Stimulated activated CD4-positive, alpha-beta T cell treated with anti-CD3 and anti-CD28 coated beads, Interleukin-4, amount 100 ng/mL, for 24 hours (primary cell): ENCODE measurements around the gene TRAF3.

Experiments used
- DNase-seq: peaks from one replicate; pipeline ENCODE4 v3.0.0-alpha.2; 2020

The TRAF3 gene

DNA sequence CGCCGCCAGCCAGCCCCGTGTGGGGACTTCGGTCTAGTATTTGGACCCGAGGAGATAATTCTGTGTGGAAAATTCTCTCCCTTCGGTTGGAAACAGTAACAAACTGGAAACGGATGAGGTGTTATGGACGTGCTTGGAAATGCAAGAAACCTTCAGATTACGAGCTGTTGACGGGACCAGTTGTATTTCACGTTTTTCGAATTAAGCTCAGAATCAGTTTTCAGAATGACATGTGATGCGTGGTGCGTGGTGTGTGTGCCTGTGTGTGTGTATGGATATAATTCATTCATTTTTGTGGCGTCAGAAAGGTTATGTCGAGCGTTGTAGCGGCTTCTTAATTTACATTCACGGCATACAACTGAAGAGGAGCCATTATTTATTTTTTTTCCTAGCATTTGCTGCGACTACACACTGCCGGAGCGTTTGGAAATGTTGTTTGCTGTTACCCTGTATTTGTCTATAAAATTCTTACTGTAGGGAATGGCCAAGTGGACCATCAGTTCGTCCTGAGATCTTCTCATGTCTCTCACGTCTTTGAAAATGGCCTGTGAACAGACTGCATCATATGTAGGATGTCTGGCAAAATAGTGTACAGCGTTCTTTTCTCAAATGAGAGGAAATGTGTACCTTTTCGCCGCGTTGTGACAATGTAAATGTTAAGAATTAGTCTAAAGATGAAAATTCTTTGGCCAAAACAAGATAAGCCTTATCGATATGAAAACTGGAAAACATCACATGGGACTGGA, 1.3 kb downstream of the TRAF3 start:
- DNase-seq, result peak; percentile 53

DNA sequence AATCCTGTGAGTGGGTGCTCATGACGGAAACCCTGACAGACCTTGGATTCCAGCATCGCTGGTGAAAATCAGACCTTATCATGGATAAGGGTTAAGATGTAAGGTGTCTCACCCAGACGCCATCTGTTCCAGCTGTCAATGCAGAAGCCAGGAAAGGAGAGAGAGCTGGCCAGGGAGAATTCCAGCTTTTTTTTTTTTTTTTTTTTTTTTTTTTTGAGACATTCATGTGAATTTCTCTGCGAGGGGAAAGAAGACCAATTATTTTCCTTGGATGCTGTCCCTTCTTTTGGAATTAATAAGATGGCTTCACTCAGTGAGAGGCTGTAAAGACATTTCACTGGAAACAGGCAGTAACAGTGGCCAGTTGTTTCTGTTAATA, 1.8 kb downstream of the TRAF3 start:
- DNase-seq, result no peak

DNA sequence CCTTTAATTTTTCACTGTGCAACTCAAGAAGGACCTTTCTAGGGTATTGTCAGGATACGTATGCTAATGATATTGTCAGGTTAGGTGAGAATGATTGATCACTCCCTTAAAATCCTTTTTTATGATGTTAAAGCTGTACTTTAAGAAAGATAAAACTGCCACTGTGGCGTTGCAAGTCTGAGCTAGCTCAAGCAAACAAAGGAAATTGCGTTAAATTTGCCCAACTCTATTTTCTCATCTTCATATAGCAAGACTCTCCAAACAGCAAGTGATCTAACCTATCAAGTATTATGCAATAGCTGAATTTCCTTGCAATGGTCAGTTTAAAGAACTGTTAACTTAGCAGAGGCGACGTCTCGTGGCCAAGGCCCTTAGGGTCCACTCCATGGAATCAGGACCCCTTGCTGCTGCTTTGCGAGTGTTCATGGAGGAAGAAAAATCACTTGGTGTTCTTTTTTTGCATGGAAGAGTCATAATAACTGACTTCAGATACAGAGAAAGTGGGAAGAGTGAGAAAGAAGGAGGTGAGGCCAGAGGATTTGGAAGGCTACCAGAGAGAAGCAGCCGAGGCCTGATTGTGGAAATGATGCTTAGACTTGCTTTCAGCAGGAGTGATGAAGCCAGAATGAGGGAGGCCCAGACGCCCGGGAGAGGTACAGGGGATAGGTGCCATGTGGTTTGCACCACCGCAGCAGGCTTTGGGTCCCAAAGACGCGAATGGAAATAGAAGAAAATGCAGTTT, 2.5 kb downstream of the TRAF3 start:
- no peak for DNase-seq

DNA sequence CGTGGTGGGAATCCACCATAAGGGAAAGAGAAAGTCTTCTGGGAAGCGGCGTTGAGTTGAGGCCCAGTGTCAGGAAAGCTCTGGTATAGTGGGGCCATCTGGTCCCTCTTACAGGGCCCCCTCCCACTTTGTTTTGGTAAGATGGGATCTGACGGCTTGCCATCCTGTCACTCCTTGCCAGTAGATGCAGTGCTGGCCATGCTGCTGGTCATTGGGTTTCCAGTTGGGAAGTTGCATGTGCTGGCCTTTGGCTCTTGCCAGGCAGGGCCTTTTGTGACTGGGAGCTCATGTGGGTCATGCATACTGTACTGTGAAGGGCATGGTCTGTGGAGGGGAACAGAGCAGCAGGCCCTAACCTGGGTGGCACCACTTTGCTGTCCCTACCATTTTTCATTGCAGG, 3.8 kb downstream of the TRAF3 start:
- DNase-seq, result no peak

DNA sequence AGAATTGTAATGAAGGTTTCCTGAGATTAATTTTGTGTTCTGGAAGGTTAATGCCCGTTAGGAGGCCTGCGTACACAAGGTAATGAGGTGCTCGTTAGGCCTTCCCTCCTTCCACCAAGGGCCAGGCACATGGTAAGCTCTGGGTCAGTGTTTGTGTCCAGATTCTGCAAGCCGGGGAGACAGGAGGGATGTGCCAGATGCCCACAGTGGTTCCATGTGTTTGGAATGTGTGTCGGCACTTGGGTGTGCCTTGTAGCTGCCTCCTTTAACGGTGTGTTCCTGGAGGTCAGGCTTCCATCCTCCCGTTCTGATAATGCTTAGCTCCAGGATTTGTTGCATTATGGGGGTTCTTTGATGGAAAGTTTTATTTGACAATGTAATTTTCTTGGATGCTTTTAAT, 5.7 kb downstream of the TRAF3 start:
- no peak for DNase-seq

DNA sequence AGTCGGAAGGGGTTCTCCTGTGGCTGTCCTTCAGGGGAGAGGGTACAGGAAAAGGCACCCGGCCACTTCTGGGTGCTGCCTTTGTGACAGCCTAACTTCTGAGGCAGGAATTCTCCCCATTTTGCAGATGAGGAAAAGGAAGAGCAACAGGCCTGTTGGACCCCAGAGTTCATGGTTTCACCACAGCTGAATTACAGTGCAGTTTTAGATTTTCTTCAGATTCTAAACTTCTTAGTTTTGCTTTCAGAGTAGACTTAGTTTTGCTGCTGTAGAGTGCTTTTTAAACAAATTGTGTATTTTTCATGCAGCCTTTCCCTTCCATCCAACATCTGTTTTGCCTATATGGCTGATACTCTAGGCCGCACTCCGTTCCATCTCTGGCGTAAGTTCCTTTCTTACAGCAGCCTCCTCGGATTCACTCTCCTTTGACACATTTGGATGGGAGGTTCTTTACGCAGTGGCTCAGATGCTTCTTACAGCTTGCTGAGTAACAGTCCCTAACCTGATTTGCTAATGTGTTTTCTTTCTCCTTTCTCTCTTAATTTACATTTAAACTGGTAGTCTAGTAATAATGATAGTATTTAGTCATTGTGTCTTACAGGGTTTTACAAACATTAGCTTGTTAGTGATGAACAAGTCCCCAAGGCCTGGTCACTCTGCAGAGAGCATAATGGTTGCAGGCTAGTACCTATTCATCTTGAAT, 7.8 kb downstream of the TRAF3 start:
- no peak for DNase-seq

DNA sequence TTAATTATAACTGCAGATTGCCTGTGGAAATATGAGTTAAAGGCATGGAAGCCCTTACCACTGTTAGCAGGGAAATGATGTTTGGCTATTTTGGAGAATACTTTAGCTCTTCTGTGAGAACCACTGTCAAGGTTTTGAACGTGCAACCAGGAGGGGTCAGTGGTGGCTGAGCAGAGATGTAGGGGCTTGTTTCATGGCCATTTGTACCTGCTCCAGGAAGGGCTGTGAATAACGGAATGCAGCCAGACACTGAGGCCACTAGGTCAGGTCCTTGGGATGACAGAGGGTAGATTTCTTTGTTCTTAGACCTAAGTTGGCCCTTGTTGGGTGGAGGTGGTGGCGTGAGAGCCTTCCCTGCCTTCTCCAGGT, 8.3 kb downstream of the TRAF3 start:
- no peak for DNase-seq

DNA sequence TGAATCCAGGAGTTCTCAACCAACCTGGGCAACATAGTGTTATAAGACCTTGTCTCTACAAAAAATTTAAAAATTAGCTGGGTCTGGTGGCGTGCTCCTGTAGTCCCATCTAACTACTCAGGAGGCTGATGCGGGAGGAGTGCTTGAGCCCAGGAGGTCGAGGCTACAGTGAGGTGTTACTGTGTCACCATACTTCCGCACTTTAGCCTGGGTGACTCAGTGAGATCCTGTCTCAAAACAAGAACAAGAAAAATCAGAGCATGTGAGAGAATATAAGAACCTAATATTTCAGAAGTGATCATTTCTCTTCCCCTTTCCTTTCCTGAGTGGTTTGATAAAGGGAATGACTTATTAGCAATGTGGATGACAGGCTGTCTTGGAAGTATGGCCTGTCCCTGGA, 9.5 kb downstream of the TRAF3 start:
- peak; percentile 33 for DNase-seq

DNA sequence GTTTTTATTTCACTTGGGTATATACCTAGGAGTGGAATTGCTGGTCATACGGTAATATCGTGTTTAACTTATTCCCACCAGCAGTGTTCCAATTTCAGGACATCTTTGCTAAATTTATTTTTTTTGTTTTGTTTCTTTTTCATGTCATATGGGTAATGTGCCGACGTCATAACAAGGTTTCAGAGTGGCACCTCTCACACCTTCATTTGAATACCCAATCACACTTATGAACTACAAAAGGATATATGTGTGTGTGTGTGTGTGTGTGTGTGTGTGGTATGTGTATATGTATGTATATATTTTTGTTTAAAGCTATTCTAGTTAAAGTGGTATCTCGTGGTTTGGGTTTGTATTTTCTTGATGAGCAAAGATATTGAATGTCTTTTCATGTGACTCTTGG, 12.1 kb downstream of the TRAF3 start:
- no peak for DNase-seq

DNA sequence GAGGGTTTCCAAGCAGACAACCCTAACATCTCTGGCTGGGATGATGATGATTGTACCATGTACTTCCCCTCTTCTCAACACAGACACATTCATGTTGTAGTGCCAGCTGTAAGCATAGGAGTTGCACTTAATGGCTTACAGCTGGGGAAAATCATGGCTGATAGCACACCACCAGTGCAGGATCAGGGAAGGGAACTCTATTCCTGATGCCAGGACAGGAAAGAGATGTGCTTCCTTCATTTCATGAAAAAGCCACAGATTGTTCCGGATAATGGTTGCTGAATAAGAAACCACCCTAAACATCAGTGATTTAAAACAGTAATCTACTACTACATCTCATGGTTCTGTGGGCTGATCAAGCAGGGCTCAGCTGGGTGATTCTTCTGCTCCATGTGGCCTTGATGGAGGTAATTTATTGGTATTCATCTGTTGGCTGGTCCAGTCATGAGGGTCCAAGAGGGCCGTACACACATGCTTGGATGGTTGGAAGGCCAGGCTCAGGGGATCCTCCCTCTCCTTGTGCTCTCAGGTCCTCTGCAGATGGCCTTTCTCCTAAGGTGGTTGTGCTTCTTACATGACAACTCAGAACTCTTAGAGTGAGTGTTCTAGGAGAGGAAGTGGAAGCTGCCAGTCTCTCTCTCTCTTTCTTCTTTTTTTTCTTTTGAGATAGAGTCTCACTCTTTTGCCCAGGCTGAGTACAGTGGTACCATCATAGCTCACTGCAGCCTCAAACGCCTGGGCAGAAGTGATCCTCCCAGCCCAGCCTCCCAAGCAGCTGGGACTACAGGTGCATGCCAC, 16.5 kb downstream of the TRAF3 start:
- no peak for DNase-seq

DNA sequence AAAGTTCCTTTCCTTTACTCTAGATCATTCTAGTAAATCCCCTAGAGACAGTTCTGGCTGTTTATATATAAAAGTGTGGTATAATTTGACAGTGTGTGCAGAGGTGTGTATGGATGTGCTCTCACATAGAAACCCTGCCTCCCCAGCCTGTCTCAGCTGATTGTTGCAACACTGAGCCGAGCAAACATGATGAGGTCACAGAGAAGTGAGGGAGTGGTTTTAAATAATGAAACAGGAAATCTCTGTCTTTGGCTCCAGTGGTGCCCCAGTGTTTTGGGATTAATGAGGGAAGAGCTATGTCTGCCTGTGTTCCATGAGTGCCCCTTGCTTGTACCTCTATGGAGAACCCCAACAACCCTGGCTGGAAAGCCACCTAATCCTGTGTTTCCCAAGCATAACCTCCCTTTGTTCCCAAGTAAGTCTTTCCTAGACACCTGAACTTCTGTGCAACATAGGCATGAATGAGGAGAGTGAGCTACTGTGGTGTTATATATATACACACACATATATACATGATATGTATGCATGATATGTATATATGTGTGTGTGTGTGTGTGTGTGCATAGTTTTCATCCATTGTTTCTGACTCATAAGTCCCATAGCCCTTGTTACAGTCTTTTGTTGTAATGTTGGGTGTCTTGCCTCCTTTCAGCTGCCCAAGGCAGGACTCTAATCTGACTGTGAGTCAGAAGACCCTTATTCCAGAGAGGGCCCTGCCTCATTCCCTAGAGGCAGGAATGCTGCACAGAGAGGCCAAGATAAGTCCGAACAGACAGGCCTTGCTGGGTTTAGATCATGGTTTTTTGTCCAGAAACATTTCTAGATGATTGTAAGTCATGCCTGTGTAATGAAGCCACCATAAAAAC, 18.0 kb downstream of the TRAF3 start:
- no peak for DNase-seq

DNA sequence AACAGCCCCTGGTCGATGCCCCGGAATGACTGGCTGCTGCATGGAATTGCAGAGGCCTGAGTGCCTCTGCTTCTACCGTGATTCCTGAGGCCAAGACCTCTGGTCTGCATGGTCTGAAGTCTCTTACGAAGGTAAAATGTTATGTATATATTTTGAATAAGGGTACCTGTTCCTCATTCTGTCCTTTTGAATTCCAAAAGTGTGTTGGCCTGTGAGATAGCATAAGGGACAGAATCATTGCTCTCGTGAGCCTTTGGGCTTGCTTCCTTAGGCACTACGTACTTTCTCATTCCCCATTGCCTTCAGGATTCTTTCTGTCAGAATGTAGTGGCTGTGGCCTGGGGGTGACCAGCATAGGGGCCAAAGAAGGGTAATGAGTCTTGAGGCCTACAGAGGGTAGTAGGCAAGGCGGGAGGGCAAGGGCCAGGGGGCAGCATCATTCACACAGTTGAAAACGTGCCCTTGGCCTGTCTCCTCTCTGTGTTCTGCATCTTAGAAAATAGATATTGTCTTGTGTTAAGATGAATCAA, 19.5 kb downstream of the TRAF3 start:
- DNase-seq, result no peak

DNA sequence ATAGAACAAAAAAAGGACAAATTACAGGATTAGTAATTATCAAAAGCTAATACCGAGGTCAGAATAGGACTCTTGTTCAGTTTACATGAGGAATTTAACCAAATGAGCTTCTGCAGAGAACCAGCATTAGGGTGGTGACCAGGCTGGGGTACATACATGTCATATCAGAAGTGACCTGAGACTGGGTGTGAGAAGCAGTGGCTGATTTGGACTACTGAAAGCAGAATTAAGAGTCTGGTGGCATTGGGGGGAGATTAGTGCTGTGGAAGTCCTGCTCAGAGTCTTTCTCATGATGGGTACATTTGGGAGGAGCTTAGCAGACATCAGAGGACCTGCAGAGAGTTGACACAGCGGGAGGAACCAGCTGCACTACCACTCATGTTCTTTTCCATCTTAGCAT, 21.7 kb downstream of the TRAF3 start:
- DNase-seq, result no peak

DNA sequence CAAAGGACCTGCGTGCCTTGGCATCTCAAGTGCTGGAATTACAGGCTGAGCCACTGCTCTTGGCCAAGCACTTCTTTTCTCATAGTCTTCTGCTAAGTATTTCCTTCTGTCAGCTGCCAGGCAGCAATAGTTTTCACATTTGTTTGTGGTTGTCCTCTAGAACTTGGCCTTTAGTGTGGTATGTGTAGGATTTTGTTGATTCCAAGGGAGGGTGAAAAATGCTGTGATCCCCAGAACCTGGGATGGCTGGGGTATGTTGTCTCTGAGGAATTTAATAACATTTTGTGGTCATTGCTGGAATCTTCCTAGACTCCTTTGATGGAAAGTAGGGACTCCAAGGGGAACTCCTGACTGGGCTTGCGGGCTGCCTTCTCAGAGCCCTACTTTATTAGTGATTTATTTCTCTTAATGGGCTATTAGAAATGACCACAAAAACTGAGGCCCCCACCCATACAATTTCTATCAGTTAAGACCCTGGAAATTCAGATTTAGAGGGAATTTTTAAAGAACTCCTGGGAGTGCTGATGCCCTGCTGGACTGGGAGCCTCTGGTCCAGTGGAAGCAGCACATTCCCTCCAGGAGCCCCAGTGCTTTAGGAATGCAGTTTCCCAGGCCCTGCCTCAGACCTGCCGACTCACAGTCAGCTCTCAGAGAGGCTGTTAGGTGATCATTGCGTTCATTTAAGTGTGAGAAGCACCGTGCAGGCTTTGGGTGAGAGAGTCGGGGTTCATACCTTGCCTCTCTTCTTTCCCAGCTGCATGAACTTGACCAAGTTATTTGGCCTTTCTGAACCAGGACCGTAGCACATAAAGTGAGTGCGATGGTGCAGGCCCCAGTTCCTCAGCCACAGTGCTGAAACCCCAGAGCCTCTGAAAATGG, 22.7 kb downstream of the TRAF3 start:
- DNase-seq, result no peak

DNA sequence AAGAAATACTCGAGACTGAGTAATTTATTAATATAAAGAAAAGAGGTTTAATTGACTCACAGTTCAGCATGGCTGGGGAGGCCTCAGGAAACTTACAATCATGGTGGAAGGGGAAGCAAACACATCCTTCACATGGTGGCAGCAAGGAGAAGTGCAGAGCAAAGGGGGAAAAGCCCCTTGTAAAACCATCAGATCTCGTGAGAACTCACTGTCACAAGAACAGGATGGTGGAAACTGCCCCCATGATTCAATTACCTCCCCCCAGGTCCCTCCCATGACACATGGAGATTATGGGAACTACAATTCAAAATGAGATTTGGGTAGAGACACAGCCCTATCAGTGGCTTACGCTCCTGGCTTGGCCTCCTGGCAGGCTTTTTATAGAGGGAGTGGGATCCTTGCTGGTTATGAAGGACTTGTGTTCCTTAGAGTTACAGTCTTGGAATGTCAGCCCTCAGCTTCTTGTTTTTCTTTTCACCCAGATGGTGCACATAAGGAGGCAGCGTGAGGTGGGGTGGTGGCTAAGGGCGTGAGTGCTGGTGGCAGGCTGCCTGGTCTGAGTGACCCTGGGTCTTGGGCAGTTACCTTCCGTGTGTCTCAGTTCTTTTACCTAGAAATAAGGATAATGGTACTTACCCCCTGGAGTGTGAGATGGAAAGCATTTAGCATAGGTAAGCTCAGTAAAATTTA, 25.7 kb downstream of the TRAF3 start:
- no peak for DNase-seq

DNA sequence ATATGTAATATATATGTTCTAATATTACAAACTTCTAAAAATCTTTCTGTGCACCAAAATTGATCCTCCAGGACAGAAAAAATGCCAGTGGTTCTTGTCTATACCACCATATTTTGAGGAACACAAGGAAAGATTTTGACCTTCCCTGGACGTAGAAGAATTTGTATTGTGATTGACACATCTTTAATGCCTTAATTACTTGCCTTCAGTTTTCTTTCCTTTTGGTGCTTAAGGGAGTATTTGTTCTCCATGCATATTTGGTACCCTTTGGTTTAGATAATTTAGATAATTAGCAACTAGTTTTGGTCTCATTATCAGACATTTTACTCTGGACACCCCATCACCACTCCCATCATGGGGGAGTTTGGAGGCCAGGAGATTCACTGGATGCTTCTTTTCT, 27.6 kb downstream of the TRAF3 start:
- no peak for DNase-seq

DNA sequence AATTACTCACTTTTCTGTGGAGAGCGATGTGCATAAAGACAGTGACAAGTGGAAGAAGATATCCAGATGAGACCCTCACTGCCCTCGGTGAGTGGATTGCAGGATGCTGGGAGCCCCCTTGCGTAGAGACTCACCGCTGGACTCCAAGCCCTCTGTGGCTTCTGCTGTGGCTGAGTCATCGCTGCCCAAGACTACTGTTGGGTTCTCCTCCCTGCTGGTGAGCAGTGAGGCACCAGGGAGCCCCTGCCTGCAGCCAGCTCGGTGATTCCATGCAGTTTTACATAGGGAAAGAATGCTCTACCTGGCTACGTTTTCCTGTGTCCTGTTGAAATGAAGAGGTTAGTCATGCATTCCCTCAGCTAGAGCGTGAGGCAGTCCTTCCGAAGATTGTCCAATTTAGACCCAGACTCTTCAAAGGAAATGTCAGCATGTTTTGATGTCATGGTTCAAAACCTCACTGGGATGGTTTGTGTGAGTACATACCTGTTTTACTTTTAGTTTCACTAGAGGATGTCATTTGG, 28.2 kb downstream of the TRAF3 start:
- peak; percentile 45 for DNase-seq

DNA sequence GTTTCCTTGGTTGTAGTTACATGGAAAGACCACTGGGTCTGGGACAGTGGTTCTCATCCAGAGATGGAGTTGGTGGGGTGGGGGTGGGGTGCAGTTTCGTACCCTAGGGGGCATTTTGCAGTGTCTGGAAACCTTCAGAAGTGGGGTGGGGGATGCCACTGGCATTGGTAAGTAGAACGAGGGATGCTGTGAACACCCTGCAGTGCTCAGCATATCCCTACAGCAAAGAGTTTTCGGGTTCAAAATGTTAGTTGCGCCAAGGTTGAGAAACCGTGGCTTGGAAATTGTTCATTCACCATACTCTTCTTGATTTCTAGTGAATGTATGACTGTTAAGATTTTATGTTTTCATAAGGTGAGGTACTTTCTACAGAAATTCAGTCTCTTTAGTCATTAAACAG, 28.7 kb downstream of the TRAF3 start:
- DNase-seq, result peak; percentile 32

DNA sequence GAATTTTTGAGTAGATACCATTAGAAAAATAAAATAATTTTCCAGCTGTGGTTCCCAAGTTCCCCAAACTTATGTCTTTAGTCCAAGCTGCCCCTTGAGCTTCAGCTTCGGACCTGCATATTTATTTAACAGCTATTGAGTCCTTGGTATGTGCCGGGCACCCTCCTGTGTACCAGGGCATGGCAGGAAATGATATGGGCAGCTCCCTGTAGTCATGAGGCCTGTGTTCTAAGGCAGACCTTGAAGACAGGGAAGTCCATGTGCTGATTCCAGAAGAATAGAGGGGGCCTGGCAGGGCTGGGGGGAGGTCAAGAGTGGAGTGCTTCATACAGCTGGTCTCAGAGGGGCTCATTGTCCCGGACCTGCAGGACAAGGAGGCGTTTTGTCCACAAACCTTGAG, 29.2 kb downstream of the TRAF3 start:
- DNase-seq, result no peak

DNA sequence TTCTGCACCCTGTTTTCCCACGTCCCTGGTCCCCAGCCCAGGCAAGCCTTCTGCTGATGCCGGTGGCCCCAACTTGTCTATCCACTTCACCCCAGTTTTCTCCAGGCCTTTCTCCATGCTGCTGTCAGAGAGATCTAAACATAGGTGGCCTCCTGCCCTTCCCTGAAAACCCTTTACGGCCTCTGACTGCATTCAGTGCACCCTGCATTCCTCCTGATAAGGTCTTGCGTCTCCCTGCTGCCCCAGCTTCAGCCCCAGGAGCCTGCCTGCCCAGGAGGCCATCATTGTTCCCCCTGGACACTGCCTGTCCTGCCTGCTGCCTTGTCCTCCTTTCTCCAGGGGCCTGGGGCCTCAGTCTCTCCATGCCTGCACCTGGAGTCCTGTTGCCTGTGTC, 29.8 kb downstream of the TRAF3 start:
- no peak for DNase-seq
